ENCODE results near the gene LRRC34.
A peak's percentile ranks its signal among the peaks of the same experiment; 100 is the strongest.

Gene LRRC34

GRCh38 chr3:169790219-169790618, 22.5 kb downstream of the LRRC34 start:
- DNase-seq = no peak
- Histone ChIP-seq H3K27ac (ENCODE audit: insufficient read depth, low read length, poor library complexity, severe bottlenecking) (no peak overlapping the region), H3K9me3 (ENCODE audit: control insufficient read depth, low read length) (no peaks in the 10 kb centered on the region), H3K36me3 (ENCODE audit: control insufficient read depth, insufficient read depth, low read length) (peaks cover 16% of the 10 kb centered on the region), H3K27me3 (replicated peaks; ENCODE audit: control insufficient read depth, insufficient read depth, low read length, poor library complexity, severe bottlenecking) (no peaks in the 10 kb centered on the region), H3K4me1 (ENCODE audit: control insufficient read depth, insufficient read depth, low read length, poor library complexity, severe bottlenecking) (no peaks in the 10 kb centered on the region), H3K4me3 (ENCODE audit: insufficient read depth, low read depth, low read length, poor library complexity, severe bottlenecking) (no peak overlapping the region)

- no peaks in the 10 kb centered on the region for H3K9me3 ChIP-seq (ENCODE audit: control insufficient read depth, low read length)
- no peaks in the 10 kb centered on the region for H3K27me3 ChIP-seq (replicated peaks; ENCODE audit: control insufficient read depth, insufficient read depth, low read length, poor library complexity, severe bottlenecking)
- no peak for DNase-seq
- H3K27ac ChIP-seq (ENCODE audit: insufficient read depth, low read length, poor library complexity, severe bottlenecking) = no peak overlapping the region
- no peak overlapping the region for H3K4me3 ChIP-seq (ENCODE audit: insufficient read depth, low read depth, low read length, poor library complexity, severe bottlenecking)
- peaks cover 27% of the 10 kb centered on the region for H3K36me3 ChIP-seq (ENCODE audit: control insufficient read depth, insufficient read depth, low read length)
- no peaks in the 10 kb centered on the region for H3K4me1 ChIP-seq (ENCODE audit: control insufficient read depth, insufficient read depth, low read length, poor library complexity, severe bottlenecking)
Measured at GRCh38 chr3:169787791-169788190, 24.9 kb downstream of the LRRC34 start.

GRCh38 chr3:169787120-169787519, 25.6 kb downstream of the LRRC34 start:
- Histone ChIP-seq H3K4me1 (ENCODE audit: control insufficient read depth, insufficient read depth, low read length, poor library complexity, severe bottlenecking) (no peaks in the 10 kb centered on the region), H3K9me3 (ENCODE audit: control insufficient read depth, low read length) (no peaks in the 10 kb centered on the region), H3K4me3 (ENCODE audit: insufficient read depth, low read depth, low read length, poor library complexity, severe bottlenecking) (no peak overlapping the region), H3K27me3 (replicated peaks; ENCODE audit: control insufficient read depth, insufficient read depth, low read length, poor library complexity, severe bottlenecking) (no peaks in the 10 kb centered on the region), H3K36me3 (ENCODE audit: control insufficient read depth, insufficient read depth, low read length) (peaks cover 32% of the 10 kb centered on the region), H3K27ac (ENCODE audit: insufficient read depth, low read length, poor library complexity, severe bottlenecking) (no peak overlapping the region)
- DNase-seq = no peak

- H3K27me3 ChIP-seq (replicated peaks; ENCODE audit: control insufficient read depth, insufficient read depth, low read length, poor library complexity, severe bottlenecking) = no peaks in the 10 kb centered on the region
- H3K9me3 ChIP-seq (ENCODE audit: control insufficient read depth, low read length) = no peaks in the 10 kb centered on the region
- no peak for DNase-seq
- no peak overlapping the region for H3K4me3 ChIP-seq (ENCODE audit: insufficient read depth, low read depth, low read length, poor library complexity, severe bottlenecking)
- H3K4me1 ChIP-seq (ENCODE audit: control insufficient read depth, insufficient read depth, low read length, poor library complexity, severe bottlenecking) = peaks cover 9% of the 10 kb centered on the region
- H3K27ac ChIP-seq (ENCODE audit: insufficient read depth, low read length, poor library complexity, severe bottlenecking) = no peak overlapping the region
- H3K36me3 ChIP-seq (ENCODE audit: control insufficient read depth, insufficient read depth, low read length) = peaks cover 50% of the 10 kb centered on the region
Measured at GRCh38 chr3:169781209-169781855, 31.4 kb downstream of the LRRC34 start.

- H3K4me3 ChIP-seq (ENCODE audit: insufficient read depth, low read depth, low read length, poor library complexity, severe bottlenecking) = no peak overlapping the region
- peaks cover 55% of the 10 kb centered on the region for H3K36me3 ChIP-seq (ENCODE audit: control insufficient read depth, insufficient read depth, low read length)
- no peak for DNase-seq
- H3K9me3 ChIP-seq (ENCODE audit: control insufficient read depth, low read length) = no peaks in the 10 kb centered on the region
- peaks cover 9% of the 10 kb centered on the region for H3K4me1 ChIP-seq (ENCODE audit: control insufficient read depth, insufficient read depth, low read length, poor library complexity, severe bottlenecking)
- no peak overlapping the region for H3K27ac ChIP-seq (ENCODE audit: insufficient read depth, low read length, poor library complexity, severe bottlenecking)
- no peaks in the 10 kb centered on the region for H3K27me3 ChIP-seq (replicated peaks; ENCODE audit: control insufficient read depth, insufficient read depth, low read length, poor library complexity, severe bottlenecking)
Measured at GRCh38 chr3:169780742-169781141, 32.0 kb downstream of the LRRC34 start.

- Histone ChIP-seq H3K27me3 (replicated peaks; ENCODE audit: control insufficient read depth, insufficient read depth, low read length, poor library complexity, severe bottlenecking) (no peaks in the 10 kb centered on the region), H3K4me3 (ENCODE audit: insufficient read depth, low read depth, low read length, poor library complexity, severe bottlenecking) (no peak overlapping the region), H3K27ac (ENCODE audit: insufficient read depth, low read length, poor library complexity, severe bottlenecking) (no peak overlapping the region), H3K36me3 (ENCODE audit: control insufficient read depth, insufficient read depth, low read length) (peaks cover 47% of the 10 kb centered on the region), H3K4me1 (ENCODE audit: control insufficient read depth, insufficient read depth, low read length, poor library complexity, severe bottlenecking) (peaks cover 18% of the 10 kb centered on the region), H3K9me3 (ENCODE audit: control insufficient read depth, low read length) (no peaks in the 10 kb centered on the region)
- DNase-seq = no peak
Measured at GRCh38 chr3:169777822-169778221, 34.9 kb downstream of the LRRC34 start.

GRCh38 chr3:169774186-169774585, 38.5 kb downstream of the LRRC34 start:
- DNase-seq = no peak
- H3K27me3 ChIP-seq (replicated peaks; ENCODE audit: control insufficient read depth, insufficient read depth, low read length, poor library complexity, severe bottlenecking) = no peaks in the 10 kb centered on the region
- H3K27ac ChIP-seq (ENCODE audit: insufficient read depth, low read length, poor library complexity, severe bottlenecking) = peak overlapping the region; percentile 99

GRCh38 chr3:169772897-169773816, 39.5 kb downstream of the LRRC34 start, which contains the start of gene MYNN:
TSS of gene MYNN (plus strand) at chr3:169773396. CDS start at chr3:169774296, 900 bp downstream.
- Histone ChIP-seq H3K27ac (ENCODE audit: insufficient read depth, low read length, poor library complexity, severe bottlenecking) (peak within 1 kb of the TSS; percentile 99), H3K27me3 (replicated peaks; ENCODE audit: control insufficient read depth, insufficient read depth, low read length, poor library complexity, severe bottlenecking) (no peaks in the 10 kb centered on the region), H3K4me1 (ENCODE audit: control insufficient read depth, insufficient read depth, low read length, poor library complexity, severe bottlenecking) (peaks cover 14% of the 10 kb centered on the region), H3K9me3 (ENCODE audit: control insufficient read depth, low read length) (no peaks in the 10 kb centered on the region), H3K36me3 (ENCODE audit: control insufficient read depth, insufficient read depth, low read length) (peaks cover 14% of the 10 kb centered on the region), H3K4me3 (ENCODE audit: insufficient read depth, low read depth, low read length, poor library complexity, severe bottlenecking) (peak within 1 kb of the TSS; percentile 72)
- peak; percentile 79 to 86 (median 83) for DNase-seq

More at GRCh38 chr3:169774186-169774585, 38.5 kb downstream of the LRRC34 start:
- peaks cover 20% of the 10 kb centered on the region for H3K36me3 ChIP-seq (ENCODE audit: control insufficient read depth, insufficient read depth, low read length)
- no peaks in the 10 kb centered on the region for H3K9me3 ChIP-seq (ENCODE audit: control insufficient read depth, low read length)
- H3K4me3 ChIP-seq (ENCODE audit: insufficient read depth, low read depth, low read length, poor library complexity, severe bottlenecking) = no peak overlapping the region
- peaks cover 14% of the 10 kb centered on the region for H3K4me1 ChIP-seq (ENCODE audit: control insufficient read depth, insufficient read depth, low read length, poor library complexity, severe bottlenecking)

GRCh38 chr3:169772305-169772896, 40.3 kb downstream of the LRRC34 start:
- peak overlapping the region; percentile 72 for H3K4me3 ChIP-seq (ENCODE audit: insufficient read depth, low read depth, low read length, poor library complexity, severe bottlenecking)
- peaks cover 14% of the 10 kb centered on the region for H3K36me3 ChIP-seq (ENCODE audit: control insufficient read depth, insufficient read depth, low read length)
- no peaks in the 10 kb centered on the region for H3K9me3 ChIP-seq (ENCODE audit: control insufficient read depth, low read length)
- peak in 1 of 3 donors; percentile 48 for DNase-seq
- H3K27me3 ChIP-seq (replicated peaks; ENCODE audit: control insufficient read depth, insufficient read depth, low read length, poor library complexity, severe bottlenecking) = no peaks in the 10 kb centered on the region
- peak overlapping the region; percentile 99 for H3K27ac ChIP-seq (ENCODE audit: insufficient read depth, low read length, poor library complexity, severe bottlenecking)
- H3K4me1 ChIP-seq (ENCODE audit: control insufficient read depth, insufficient read depth, low read length, poor library complexity, severe bottlenecking) = peaks cover 14% of the 10 kb centered on the region

Data from effector memory CD4-positive, alpha-beta T cell (primary cell).